ENCODE data around the gene NPNT.

DNA sequence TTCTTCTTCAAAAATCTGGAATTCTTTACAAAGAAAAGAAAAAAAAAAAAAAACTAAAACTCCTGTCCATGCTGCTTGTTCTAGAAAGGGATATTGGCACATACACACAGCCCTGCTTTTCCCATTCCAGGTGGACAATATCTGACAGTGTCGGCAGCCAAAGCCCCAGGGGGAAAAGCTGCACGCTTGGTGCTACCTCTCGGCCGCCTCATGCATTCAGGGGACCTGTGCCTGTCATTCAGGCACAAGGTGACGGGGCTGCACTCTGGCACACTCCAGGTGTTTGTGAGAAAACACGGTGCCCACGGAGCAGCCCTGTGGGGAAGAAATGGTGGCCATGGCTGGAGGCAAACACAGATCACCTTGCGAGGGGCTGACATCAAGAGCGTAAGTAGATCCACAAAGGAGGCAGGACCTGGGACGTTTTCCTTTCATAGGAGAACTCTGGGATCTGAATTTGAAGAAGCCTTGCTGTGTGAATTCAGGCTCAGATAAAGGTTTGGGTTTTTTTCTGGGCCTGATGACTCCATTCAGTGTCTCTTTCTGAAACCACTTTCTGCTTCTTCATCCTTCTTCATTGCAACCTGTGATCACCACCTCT is 71.9 kb downstream of the NPNT start:
- TF ChIP-seq GLIS3 (CRISPR knock-in tag; IDR thresholded peaks at IDR 0.05) (no peak), CSDC2 (CRISPR knock-in tag; IDR thresholded peaks at IDR 0.05) (no peak), ZNF8 (CRISPR knock-in tag; IDR thresholded peaks at IDR 0.05) (no peak)

All from SK-N-SH treated with all-trans-retinoic acid at 6 μM for 48 hours (cell line).